Right lobe of liver (tissue), 6 donors: ENCODE results near the gene CACNB2. TPM values are rescaled to one million over a fixed set of nuclear protein-coding genes. Genes with fewer than 3 reads are reported as not detected.

Experiments
- ATAC-seq, 4 donors: fragments of 200-7000 bp; cut with Tn5 transposase; one replicate each; pipeline ENCODE4 v1.9.1; 2020; ENCODE audit warnings: mild to moderate bottlenecking in 4 of 4, moderate library complexity in 4 of 4
- DNase-seq, 3 donors: peaks; one replicate each; pipeline ENCODE4 v3.0.0-alpha.2; 2020
- H3K27ac ChIP-seq, 3 donors: fragments of 200-600 bp; one replicate each; pipeline ENCODE4 v1.8.0; 2022
- H3K27me3 ChIP-seq, 2 donors: fragments of 200-600 bp; one replicate each; pipeline ENCODE4 v1.8.0; 2022
- H3K36me3 ChIP-seq, 4 donors: fragments of 200-600 bp; sonication (generic) in 1 of 4; one replicate each; pipeline versions ENCODE4 v1.5.1 to v1.8.0; 2017 to 2022; ENCODE audit warnings: control low read depth in 1 of 4
- H3K4me1 ChIP-seq, 4 donors: fragments of 200-600 bp; sonication (generic) in 1 of 4; one replicate each; pipeline versions ENCODE4 v1.5.1 to v1.8.0; 2017 to 2022; ENCODE audit warnings: control low read depth in 1 of 4
- H3K4me3 ChIP-seq, 3 donors: fragments of 200-600 bp; one replicate each; pipeline ENCODE4 v1.8.0; 2022
- H3K9me3 ChIP-seq, 4 donors: fragments of 200-600 bp; sonication (generic) in 1 of 4; one replicate each; pipeline versions ENCODE4 v1.5.1 to v1.8.0; 2017 to 2022; ENCODE audit warnings: control low read depth in 1 of 4
- CTCF ChIP-seq, 4 donors: fragments of 200-600 bp in 3 of 4; fragments of 450-650 bp in 1 of 4; IDR thresholded peaks; one replicate each; pipeline versions ENCODE4 v1.5.1 to v1.8.0; 2016 to 2022; ENCODE audit warnings: antibody characterized with exemption in 4 of 4, mild to moderate bottlenecking in 2 of 4
- POLR2A ChIP-seq: fragments of 450-650 bp; IDR thresholded peaks from one replicate; pipeline ENCODE4 v1.6.1; 2017; ENCODE audit warnings: antibody characterized with exemption, mild to moderate bottlenecking
- WGBS: methylation state at CpG from one replicate; pipeline ENCODE4 v1.1.6; 2018; ENCODE audit warnings: low coverage, low lambda C conversion rate; ENCODE audit not compliant: insufficient coverage; ENCODE audit errors: missing lambda C conversion rate; 5-methylcytosine and 5-hydroxymethylcytosine counted together
- intact Hi-C, 2 donors: fragments of 100-400 bp; cut with DNase I; formaldehyde crosslinking; loops; one replicate each; pipeline versions ENCODE4 v1.11.2 to v1.14.1; 2022
- total RNA-seq, 6 experiments: library from RNA; depleted of rRNA in 2 of 6; stranded (reverse); fragments of >200 nt in 2 of 6; fragmentation: NEBNext Ultra II Directional in 3 of 6; extraction: Animal tissue kit (Norgen Biotek cat#: 25700) in 3 of 6; gene quantifications; one replicate each; pipeline versions ENCODE4 v1.1.0 to v1.2.4, GENCODE V29; 2016 to 2023
- donor health status: DM: no; HTN: yes; CAD: no.
- donor health status: DM: no; HTN: no; CAD: no.
- donor health status: DM: no; HTN: no; CAD: no.
- donor health status: DM: no; HTN: yes; CAD: no.
- donor health status: DM: no; HTN: yes; CAD: no.

CACNB2 gene
- total RNA-seq, 6 experiments from 2014 or later: 0.12 to 1.8 (median 1.0) TPM; not detected in 1

DNA sequence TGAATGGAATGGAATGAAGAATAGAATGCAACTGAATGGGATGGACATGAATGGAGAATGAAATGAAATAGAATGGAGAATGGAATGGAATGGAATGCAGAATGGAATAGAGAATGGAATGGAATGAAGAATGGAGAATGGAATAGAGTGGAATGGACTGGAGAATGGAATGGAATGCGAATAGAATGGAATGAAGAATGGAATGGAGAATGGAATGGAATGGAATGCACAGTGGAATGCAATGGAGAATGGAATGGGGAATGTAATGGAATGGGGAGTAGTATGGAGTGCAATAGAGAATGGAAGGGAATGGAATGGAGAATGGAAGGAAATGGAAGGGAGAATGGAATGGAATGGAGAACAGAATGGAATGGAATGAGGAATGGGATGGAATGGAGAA is 417.7 kb downstream of the CACNB2 start:
- TF ChIP-seq CTCF (IDR thresholded peaks at IDR 0.05) (no peak), POLR2A (no peak)
- intact Hi-C loops: no loop called here
- no peak overlapping the region for H3K4me3 ChIP-seq
- H3K27ac ChIP-seq: no peak overlapping the region
- ATAC-seq (no peak), DNase-seq (no peak)
- H3K4me1 ChIP-seq: no peaks in the 10 kb centered on the region
- H3K27me3 ChIP-seq: no peaks in the 10 kb centered on the region
- H3K36me3 ChIP-seq: peaks cover 0 to 25% (median 11%) of the 10 kb centered on the region in 4 donors
- H3K9me3 ChIP-seq: no peaks in the 10 kb centered on the region
- WGBS: 93% methylated on average over 1 of the region's 1 CpG

DNA sequence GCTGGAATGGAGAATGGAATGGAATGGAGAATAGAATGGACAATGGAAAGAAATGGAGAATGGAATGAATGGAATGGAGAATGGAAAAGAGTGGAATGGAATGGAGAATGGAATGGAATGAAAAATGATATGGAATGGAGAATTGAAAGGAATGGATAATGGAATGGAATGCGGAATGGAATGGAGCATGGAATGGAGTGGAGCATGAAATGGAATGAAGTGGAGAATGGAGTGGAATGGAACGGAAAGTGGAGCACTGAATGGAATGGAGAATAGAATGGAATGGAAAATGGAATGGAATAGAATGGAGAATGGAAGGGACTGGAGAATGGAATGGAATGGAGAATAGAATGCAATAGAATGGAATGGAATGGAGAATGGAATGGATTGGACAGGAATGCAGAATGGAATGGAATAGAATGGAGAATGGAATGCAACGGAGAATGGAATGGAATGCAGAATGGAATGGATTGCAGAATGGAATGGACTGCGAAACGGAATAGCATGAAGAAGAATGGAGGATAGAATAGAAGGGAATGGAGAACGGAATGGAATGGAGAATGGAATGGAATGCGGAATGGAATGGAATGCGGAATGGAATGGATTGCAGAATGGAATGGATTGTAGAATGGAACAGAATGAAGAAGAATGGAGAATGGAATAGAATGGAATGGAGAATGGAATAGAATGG is 421.8 kb downstream of the CACNB2 start:
- intact Hi-C loops: no loop called here
- H3K27me3 ChIP-seq: no peaks in the 10 kb centered on the region
- DNase-seq (no peak), ATAC-seq (no peak)
- H3K27ac ChIP-seq: no peak overlapping the region
- H3K4me3 ChIP-seq: no peak overlapping the region
- TF ChIP-seq POLR2A (no peak), CTCF (IDR thresholded peaks at IDR 0.05) (no peak)
- H3K9me3 ChIP-seq: no peaks in the 10 kb centered on the region
- 91% methylated on average over 8 of the region's 8 CpGs for WGBS
- no peaks in the 10 kb centered on the region for H3K4me1 ChIP-seq
- peaks cover 0 to 20% (median 3%) of the 10 kb centered on the region in 4 donors for H3K36me3 ChIP-seq

GRCh38 chr10:18563003-18563726 is 422.9 kb downstream of the CACNB2 start:
- intact Hi-C loops: no loop called here
- Histone ChIP-seq H3K27me3 (no peaks in the 10 kb centered on the region), H3K9me3 (no peaks in the 10 kb centered on the region), H3K4me3 (no peak overlapping the region), H3K27ac (no peak overlapping the region), H3K36me3 (peaks cover 0 to 14% (median 2%) of the 10 kb centered on the region in 4 donors), H3K4me1 (no peaks in the 10 kb centered on the region)
- 99% methylated on average over 6 of the region's 6 CpGs for WGBS
- TF ChIP-seq CTCF (IDR thresholded peaks at IDR 0.05) (no peak), POLR2A (no peak)
- DNase-seq: no peak
- ATAC-seq: no peak

DNA sequence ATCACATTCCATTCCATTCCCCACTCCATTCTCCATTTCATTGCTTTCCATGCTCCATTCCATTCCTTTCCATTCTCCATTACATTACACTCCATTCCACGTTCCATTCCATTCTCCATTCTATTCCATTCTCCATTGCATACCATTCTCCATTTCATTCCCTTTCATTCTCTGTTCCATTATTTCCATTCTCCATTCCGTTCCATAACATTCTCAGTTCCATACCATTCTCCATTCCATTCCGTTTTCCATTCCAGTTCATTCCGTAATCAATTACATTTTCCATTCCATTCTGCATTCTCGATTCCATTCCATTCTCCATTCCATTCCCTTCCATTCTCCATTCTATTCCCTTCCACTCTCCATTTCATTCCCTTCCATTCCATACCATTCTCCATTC is 424.8 kb downstream of the CACNB2 start:
- intact Hi-C loops: no loop called here
- H3K27me3 ChIP-seq: no peaks in the 10 kb centered on the region
- H3K4me1 ChIP-seq: no peaks in the 10 kb centered on the region
- no peak overlapping the region for H3K4me3 ChIP-seq
- no peaks in the 10 kb centered on the region for H3K9me3 ChIP-seq
- H3K27ac ChIP-seq: no peak overlapping the region
- TF ChIP-seq CTCF (IDR thresholded peaks at IDR 0.05) (no peak), POLR2A (no peak)
- 94% methylated on average over 5 of the region's 5 CpGs for WGBS
- H3K36me3 ChIP-seq: peaks cover 0 to 5% (median 0%) of the 10 kb centered on the region in 4 donors
- no peak for DNase-seq
- ATAC-seq: no peak
